SJCRH30 (cell line): Measurements from ENCODE around the gene PPME1. TPM values are rescaled to one million over a fixed set of nuclear protein-coding genes. Genes with fewer than 3 reads are reported as not detected.

Experiments used
- DNase-seq, 2 experiments: peaks; one replicate each; pipeline ENCODE4 v3.0.0-alpha.2; 2015 to 2020
- H3K27ac ChIP-seq: fragments of 250-450 bp; sonication (Bioruptor Pico); 2 replicates; pipeline ENCODE4 v1.5.1; 2020; ENCODE audit warnings: mild to moderate bottlenecking, moderate library complexity
- H3K27me3 ChIP-seq: fragments of 250-450 bp; sonication (Bioruptor Pico); 2 replicates; pipeline ENCODE4 v1.5.1; 2020; ENCODE audit warnings: mild to moderate bottlenecking, moderate library complexity
- H3K36me3 ChIP-seq: fragments of 250-450 bp; sonication (Bioruptor Pico); 2 replicates; pipeline ENCODE4 v1.5.1; 2020; ENCODE audit warnings: mild to moderate bottlenecking, moderate library complexity
- H3K4me1 ChIP-seq: fragments of 250-450 bp; sonication (Bioruptor Pico); 2 replicates; pipeline ENCODE4 v1.5.1; 2020; ENCODE audit warnings: mild to moderate bottlenecking, moderate library complexity
- H3K4me3 ChIP-seq: fragments of 250-450 bp; sonication (Bioruptor Pico); 2 replicates; pipeline ENCODE4 v1.5.1; 2020; ENCODE audit warnings: mild to moderate bottlenecking, moderate library complexity
- H3K9me3 ChIP-seq: fragments of 250-450 bp; sonication (Bioruptor Pico); replicated peaks from 2 replicates; pipeline ENCODE4 v1.5.1; 2020; ENCODE audit warnings: mild to moderate bottlenecking, moderate library complexity
- total RNA-seq: library from RNA; depleted of rRNA; stranded (reverse); fragments of >200 nt; shearing (Covaris generic); gene quantifications from 2 replicates; pipeline ENCODE4 v1.2.3, GENCODE V29; 2014

PPME1 gene
- total RNA-seq, 1 experiment from 2014 or later, result 52.7 TPM

DNA sequence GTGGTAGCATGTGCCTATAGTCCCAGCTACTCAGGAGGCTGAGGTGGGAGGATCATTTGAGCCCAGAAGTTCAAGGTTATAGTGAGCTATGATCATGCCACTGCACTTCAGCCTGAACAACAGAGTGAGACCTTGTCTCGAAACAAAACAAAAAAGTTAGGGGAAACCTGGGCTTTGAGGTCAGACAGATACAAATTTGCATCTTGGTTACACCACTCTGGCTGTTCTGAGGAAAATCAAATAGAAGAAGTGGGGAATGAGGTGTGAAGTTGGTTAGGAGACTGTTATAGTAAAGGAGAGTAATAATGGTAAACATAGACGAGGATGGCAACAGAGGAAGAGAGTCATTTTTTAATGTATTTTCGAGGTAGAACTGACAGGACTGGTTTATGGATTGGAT is 62.6 kb downstream of the PPME1 start:
- peaks cover 43% of the 10 kb centered on the region for H3K36me3 ChIP-seq
- no peaks in the 10 kb centered on the region for H3K4me1 ChIP-seq
- no peak overlapping the region for H3K4me3 ChIP-seq
- H3K27ac ChIP-seq, result no peak overlapping the region
- no peaks in the 10 kb centered on the region for H3K9me3 ChIP-seq
- DNase-seq, result no peak
- no peaks in the 10 kb centered on the region for H3K27me3 ChIP-seq

DNA sequence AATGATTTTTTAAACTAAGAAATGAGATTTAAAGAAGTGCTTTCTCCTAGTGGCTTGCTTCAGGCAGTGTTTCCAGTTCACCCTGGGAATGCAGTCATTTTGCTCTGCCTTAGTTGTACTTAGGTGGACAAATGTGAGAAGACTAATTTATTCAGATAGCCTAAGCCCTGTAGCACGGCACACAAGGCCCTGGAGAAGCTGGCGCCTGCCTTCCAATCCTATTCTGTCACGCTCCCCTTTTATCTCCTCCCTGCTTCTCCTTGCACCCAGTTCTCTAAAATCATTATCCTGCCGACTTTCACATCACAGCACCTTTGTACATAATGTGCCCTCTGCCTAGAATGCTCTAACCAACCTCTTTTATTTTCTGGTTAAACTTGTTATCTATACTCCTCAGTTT is 64.0 kb downstream of the PPME1 start:
- H3K4me3 ChIP-seq, result no peak overlapping the region
- H3K27me3 ChIP-seq, result no peaks in the 10 kb centered on the region
- H3K4me1 ChIP-seq, result no peaks in the 10 kb centered on the region
- DNase-seq, result no peak
- H3K27ac ChIP-seq, result no peak overlapping the region
- H3K36me3 ChIP-seq, result peaks cover 45% of the 10 kb centered on the region
- no peaks in the 10 kb centered on the region for H3K9me3 ChIP-seq

DNA sequence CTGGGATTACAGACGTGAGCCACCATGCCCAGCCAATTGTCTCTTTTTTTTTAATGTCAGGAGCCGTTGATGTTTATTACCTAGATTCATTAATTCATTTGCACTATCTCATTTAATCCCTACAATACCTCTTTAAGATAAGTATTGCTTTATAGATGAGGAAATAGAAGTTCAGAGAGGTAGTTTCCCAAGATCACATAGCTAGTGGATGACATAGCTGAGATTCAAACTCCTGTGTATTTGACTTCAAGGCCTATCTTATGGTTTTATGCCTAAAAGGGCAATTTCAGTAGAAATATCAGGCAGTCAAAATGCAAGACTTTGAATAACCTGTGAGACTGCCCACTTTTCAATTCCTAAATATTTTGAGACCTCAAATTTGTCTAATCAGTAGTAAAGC is 66.5 kb downstream of the PPME1 start:
- Histone ChIP-seq H3K9me3 (no peaks in the 10 kb centered on the region), H3K4me3 (no peak overlapping the region), H3K27me3 (no peaks in the 10 kb centered on the region), H3K36me3 (peaks cover 48% of the 10 kb centered on the region), H3K27ac (no peak overlapping the region), H3K4me1 (no peaks in the 10 kb centered on the region)
- no peak for DNase-seq

DNA sequence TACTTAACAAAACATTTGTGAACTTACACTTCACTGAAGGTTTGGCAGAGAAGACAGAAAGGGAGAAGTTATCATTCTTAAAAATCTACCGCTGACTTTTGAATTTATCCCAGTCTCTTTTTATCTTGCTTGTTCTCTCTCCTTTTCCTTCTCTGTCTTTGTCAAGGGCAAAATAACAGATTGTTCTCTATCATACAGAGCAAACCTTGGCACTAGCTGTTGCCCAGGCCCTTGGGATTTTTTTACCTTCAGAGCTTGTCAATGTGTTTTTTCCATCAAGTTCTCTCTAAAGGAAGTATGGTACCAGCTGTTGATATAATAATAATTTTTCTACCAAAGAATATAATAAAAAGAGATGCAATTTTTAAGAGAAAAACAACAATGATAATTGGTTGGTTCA is 67.2 kb downstream of the PPME1 start:
- Histone ChIP-seq H3K27me3 (no peaks in the 10 kb centered on the region), H3K9me3 (no peaks in the 10 kb centered on the region), H3K27ac (no peak overlapping the region), H3K4me1 (no peaks in the 10 kb centered on the region), H3K4me3 (no peak overlapping the region), H3K36me3 (peaks cover 52% of the 10 kb centered on the region)
- DNase-seq, result no peak

DNA sequence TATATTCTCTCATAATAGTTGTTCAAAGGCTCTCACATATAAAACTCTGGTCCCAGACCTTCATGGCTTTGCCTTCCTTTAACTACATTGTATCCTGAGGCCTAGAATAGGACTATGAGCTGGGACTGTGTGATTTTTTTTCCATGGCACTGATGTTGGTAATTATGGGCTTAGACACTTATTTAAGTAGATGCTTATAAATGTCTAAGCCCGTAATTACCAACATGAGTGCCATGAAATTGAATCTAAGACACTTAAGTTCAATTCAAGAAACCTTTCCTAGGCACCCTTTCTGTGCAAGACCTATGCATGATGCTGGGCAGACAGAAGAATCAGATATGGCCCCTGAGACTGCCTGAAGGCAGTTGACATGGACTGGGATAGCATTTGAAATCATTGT is 77.4 kb downstream of the PPME1 start:
- Histone ChIP-seq H3K4me3 (no peak overlapping the region), H3K36me3 (peaks cover 54% of the 10 kb centered on the region), H3K9me3 (no peaks in the 10 kb centered on the region), H3K4me1 (no peaks in the 10 kb centered on the region), H3K27me3 (no peaks in the 10 kb centered on the region), H3K27ac (no peak overlapping the region)
- no peak for DNase-seq

DNA sequence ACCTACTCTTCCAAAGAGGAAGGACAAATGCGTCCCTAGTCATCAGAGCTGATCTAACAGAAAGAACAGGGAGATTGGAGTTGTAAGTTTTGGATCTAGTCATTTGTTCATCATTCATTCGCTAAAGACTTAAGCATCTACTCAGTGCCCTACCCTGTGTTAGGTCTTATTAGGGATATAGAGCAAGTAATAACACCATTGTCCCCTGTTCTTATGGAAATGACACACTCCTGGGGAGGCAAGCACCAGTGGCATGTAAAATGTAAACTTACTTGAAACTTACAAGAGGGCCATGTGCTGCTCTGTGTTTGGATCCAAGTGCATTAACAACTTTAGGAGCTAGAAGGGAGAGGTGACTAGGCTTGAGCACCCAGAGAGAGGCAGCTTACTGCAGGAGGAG is 78.4 kb downstream of the PPME1 start:
- no peak for DNase-seq
- Histone ChIP-seq H3K27me3 (no peaks in the 10 kb centered on the region), H3K4me1 (no peaks in the 10 kb centered on the region), H3K9me3 (no peaks in the 10 kb centered on the region), H3K36me3 (peaks cover 53% of the 10 kb centered on the region), H3K4me3 (no peak overlapping the region), H3K27ac (no peak overlapping the region)

DNA sequence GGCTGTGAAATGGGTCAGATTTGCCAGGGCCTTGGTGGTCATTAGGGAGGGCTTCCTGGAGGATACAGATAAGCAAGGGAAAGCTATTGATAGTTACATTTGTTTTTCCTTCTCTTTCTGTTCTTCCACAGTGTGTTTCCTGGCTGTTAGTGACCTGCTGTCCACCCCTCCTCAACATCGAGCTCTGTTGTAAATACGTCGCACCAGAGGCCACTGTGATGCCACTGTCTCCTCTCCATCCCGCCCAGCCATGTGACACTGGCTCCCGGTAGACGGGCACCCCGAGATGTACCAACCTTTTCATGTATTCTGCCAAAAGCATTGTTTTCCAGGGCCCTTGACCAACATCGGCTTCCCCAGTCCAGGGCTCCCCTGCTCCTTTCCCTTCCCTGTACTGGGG is 82.3 kb downstream of the PPME1 start:
- no peak overlapping the region for H3K27ac ChIP-seq
- H3K4me1 ChIP-seq, result no peaks in the 10 kb centered on the region
- no peaks in the 10 kb centered on the region for H3K27me3 ChIP-seq
- no peaks in the 10 kb centered on the region for H3K9me3 ChIP-seq
- H3K36me3 ChIP-seq, result peaks cover 27% of the 10 kb centered on the region
- no peak for DNase-seq
- no peak overlapping the region for H3K4me3 ChIP-seq

DNA sequence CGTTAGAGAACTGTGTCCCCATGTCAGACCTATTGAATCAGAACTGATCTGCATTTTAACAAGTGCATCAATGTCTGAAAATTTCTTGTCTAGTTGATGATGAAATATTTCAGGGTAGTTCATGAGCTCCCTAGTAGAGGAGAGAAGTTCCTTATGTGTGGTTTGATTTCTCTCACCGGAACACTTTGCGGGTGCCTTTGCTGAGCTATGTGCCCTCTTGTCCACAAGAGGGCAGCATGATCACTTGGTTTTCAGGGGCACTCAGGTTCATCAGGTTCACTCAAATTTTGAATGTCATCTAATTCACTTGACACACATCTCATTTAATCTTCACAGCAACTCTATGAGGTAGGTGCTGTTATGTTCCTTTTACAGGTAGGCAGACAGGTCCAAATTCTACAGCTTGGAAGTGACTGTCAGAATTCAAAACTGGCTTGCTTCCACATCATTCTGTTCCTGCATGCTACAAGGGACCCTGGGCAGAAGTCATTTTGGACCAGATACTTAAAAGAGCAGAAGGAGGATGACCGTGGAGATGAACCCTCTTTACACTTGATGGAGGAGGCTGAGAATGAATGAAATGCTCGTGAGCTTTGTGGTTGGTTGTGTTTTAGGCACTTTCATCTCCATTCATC is 84.8 kb downstream of the PPME1 start:
- H3K27me3 ChIP-seq, result no peaks in the 10 kb centered on the region
- H3K36me3 ChIP-seq, result peaks cover 11% of the 10 kb centered on the region; the same call in 1 of the 2 replicates
- no peak overlapping the region for H3K4me3 ChIP-seq
- no peaks in the 10 kb centered on the region for H3K4me1 ChIP-seq
- no peaks in the 10 kb centered on the region for H3K9me3 ChIP-seq
- DNase-seq, result peak; percentile 25 to 76
- no peak overlapping the region for H3K27ac ChIP-seq

DNA sequence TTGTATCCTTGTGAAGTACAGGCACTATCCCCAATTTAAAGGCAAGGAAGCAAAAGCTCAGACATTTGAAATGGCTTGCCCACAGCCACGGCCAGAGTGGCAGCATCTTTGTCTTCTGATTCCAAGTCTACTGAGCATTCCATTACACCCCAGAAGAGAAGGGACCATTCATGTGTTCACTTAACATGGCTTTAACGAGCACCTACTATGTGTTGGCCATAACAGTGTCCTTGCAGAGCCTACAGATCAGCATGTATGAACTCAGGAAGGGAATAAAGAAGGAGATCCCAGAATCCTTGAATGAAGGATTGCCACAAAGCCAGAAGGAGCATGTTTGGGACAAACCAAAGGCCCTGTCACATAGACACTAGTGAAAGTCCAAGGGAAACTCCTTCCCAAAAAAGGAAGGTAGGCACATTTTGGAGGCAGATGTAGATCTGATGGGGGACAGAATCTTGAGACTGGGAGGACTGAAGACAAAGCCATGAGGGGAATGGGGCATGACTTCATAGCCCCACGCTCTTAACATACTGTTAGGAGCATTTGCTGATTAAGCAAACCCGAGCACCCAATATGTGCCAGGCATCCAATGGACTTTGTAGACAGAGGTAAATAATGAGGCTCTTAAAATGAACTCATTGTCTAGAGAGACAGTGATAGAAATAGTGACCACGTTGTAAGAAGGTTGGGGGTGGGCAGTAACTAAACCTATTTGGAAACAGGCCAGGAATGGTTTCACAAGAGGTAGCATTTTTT is 85.5 kb downstream of the PPME1 start:
- no peak for DNase-seq
- Histone ChIP-seq H3K27me3 (no peaks in the 10 kb centered on the region), H3K4me3 (no peak overlapping the region), H3K36me3 (peaks cover 10% of the 10 kb centered on the region; the same call in 1 of the 2 replicates), H3K4me1 (no peaks in the 10 kb centered on the region), H3K27ac (no peak overlapping the region), H3K9me3 (no peaks in the 10 kb centered on the region)

DNA sequence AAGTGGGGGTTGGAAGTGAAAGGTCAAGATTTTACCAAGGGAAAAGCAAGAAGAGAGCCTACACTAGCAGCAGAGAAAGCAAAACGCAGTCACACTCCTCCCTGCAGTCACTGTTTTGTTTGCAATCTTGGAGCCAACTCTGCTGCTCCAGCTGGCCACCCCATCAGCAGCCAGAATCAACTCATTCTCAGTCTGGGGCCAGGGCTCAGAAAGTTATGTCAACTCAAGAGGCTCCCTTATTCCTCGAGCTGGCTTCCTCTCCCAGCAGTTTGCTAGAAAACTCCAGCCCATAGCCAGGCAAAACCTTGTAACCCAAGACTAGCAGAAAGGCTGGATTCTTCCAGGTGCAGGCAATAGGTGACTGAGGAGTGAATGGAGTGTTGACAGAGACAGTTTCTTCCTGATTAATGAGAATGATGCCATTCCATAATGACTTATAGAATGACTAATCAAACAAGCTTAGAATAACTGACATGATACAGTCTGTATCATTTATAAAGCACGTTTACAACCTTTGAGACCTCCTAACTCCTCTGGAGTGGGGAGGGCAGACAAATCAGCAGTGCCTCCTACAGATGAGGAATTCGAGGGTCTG is 87.0 kb downstream of the PPME1 start:
- Histone ChIP-seq H3K36me3 (peaks cover 5% of the 10 kb centered on the region; the same call in 1 of the 2 replicates), H3K4me1 (no peaks in the 10 kb centered on the region), H3K9me3 (no peaks in the 10 kb centered on the region), H3K27me3 (no peaks in the 10 kb centered on the region), H3K27ac (no peak overlapping the region), H3K4me3 (no peak overlapping the region)
- DNase-seq, result no peak

DNA sequence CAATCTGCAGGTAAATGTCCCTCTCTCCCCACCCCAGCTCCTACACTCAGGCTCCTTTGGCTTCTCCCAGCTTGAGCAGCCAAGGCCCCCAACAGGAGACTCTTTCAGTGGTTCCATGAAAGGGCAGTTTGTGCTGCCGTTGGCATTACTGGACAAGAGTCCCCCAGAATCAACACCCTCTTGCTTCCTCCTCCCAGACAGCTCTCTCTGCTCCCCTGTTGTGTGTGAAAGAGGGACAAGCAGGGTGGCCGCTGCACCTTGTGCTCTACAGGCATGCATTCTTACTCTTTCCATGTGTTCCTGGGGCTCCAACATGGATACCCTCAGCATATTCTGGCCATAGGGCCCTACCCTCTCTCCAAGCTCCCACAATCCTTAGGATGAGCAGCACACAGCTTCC is 91.6 kb downstream of the PPME1 start:
- no peak overlapping the region for H3K4me3 ChIP-seq
- no peaks in the 10 kb centered on the region for H3K27me3 ChIP-seq
- no peak overlapping the region for H3K27ac ChIP-seq
- H3K4me1 ChIP-seq, result no peaks in the 10 kb centered on the region
- H3K9me3 ChIP-seq, result no peaks in the 10 kb centered on the region
- no peaks in the 10 kb centered on the region for H3K36me3 ChIP-seq
- DNase-seq, result no peak

DNA sequence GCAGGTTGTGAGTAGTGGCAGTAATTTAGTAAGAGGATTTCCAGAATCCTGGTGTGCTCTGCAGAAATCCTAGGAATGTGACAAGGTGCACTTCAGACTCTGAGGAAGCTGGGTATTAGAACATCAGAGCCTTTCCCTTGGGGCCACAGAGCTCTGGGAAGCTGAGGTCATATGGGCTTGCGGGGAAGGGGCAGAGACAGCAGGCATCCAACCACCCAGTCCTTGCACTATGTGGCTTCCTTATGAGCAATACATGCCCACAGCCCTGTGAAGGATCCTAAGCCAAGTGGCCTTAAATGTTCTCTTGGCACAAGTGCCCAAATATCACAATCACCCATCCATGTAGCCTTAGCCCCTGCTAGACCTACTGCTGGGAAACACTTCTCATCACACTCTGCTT is 94.2 kb downstream of the PPME1 start:
- H3K9me3 ChIP-seq, result no peaks in the 10 kb centered on the region
- DNase-seq, result no peak
- no peak overlapping the region for H3K27ac ChIP-seq
- H3K4me1 ChIP-seq, result peaks cover 11% of the 10 kb centered on the region
- no peaks in the 10 kb centered on the region for H3K36me3 ChIP-seq
- no peaks in the 10 kb centered on the region for H3K27me3 ChIP-seq
- no peak overlapping the region for H3K4me3 ChIP-seq

DNA sequence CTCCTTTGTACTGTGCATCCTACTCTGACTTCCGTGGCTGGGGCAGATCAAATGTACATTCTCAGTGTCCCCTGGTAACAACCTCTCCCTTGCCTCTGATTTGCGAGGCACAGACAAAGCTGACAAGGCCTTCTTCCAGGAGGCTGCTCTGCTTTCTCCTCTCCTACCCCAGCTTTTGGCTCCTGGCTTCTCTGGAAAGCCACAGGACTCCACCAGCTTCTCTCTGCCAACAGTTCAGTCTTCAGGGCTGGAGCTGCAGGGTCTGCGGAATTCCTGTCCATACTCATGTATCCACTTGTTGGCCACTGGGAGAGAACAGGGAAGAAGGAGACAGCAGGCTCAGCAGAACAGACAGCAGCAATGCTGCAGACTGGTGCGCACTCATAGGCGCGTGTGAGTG is 95.9 kb downstream of the PPME1 start:
- no peak for DNase-seq
- Histone ChIP-seq H3K4me3 (no peak overlapping the region), H3K27ac (no peak overlapping the region), H3K36me3 (no peaks in the 10 kb centered on the region), H3K4me1 (peaks cover 11% of the 10 kb centered on the region), H3K9me3 (no peaks in the 10 kb centered on the region), H3K27me3 (no peaks in the 10 kb centered on the region)

DNA sequence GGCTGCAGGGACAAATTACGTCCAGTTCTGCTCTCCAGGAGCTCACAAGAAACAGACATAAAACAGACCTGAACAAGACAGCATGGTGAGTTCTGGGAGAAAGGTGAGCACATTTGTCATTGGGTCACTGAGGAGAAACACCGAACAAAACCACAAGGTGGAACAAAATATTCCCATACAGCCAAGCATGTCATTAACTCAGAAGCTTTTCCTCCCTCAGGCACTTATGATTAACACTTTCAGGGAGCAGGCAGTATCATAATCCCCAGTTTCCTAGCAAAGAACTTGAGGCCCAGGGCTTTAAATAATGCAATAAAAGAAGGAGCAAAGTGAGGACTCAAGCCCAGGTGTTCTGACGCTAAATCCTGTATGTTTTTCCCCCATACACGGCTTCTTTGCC is 97.4 kb downstream of the PPME1 start:
- Histone ChIP-seq H3K27ac (no peak overlapping the region), H3K4me3 (no peak overlapping the region), H3K4me1 (peaks cover 11% of the 10 kb centered on the region), H3K27me3 (no peaks in the 10 kb centered on the region), H3K9me3 (no peaks in the 10 kb centered on the region), H3K36me3 (no peaks in the 10 kb centered on the region)
- DNase-seq, result no peak

DNA sequence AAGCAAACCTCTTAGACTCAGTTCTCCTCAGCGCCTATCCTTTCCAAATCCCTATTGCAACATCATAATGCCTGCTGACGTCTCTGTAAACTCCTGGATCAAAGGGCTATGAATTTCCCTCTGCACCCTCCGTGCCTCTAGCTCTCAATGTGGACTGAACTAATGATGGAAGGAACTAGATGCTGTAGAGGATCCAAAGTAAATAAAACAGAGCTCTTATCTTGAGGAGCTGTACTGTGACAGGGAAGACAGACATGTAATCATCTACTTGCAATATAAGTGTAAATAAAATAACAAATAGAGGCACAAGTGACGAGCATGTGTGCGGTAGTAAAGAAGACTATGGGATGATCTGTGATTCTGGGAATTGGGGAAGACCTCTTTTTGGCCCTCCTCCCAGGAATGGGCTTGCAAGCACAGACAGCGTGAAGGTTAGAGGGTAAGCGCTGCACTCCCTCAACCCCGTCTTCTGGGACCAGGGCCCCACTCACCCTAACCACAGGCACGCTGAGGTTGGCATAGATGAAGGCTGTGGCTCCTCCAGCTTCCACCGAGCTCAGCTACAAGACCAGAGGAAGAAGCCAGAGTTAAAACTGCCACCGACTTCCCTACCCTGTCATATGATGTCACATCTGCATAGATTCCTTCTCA is 98.2 kb downstream of the PPME1 start:
- Histone ChIP-seq H3K36me3 (no peaks in the 10 kb centered on the region), H3K4me1 (peaks cover 11% of the 10 kb centered on the region), H3K27me3 (no peaks in the 10 kb centered on the region), H3K9me3 (no peaks in the 10 kb centered on the region), H3K4me3 (no peak overlapping the region), H3K27ac (no peak overlapping the region)
- DNase-seq, result peak; percentile 14 to 21
